HepG2 (cell line): ENCODE results near the gene STKLD1. TPM values are rescaled to one million over a fixed set of nuclear protein-coding genes. Genes with fewer than 3 reads are reported as not detected.
A peak's percentile ranks its signal among the peaks of the same experiment; 100 is the strongest.

ENCODE experiments used
- ATF6 ChIP-seq: sonication (generic); formaldehyde crosslinking; conservative IDR thresholded peaks from 2 replicates; pipeline ENCODE4 v1.4.0; 2020; ENCODE audit warnings: missing genetic modification reagents
- CHD4 ChIP-seq: fragments of 200-600 bp; sonication (generic); IDR thresholded peaks from 2 replicates; pipeline ENCODE4 v1.7.0; 2017; ENCODE audit warnings: mild to moderate bottlenecking, low read length, borderline replicate concordance
- CSRNP1 ChIP-seq: sonication (generic); formaldehyde crosslinking; IDR thresholded peaks from 2 replicates; pipeline ENCODE4 v1.8.1; 2023; ENCODE audit warnings: mild to moderate bottlenecking, missing genetic modification reagents
- HNF4G ChIP-seq, 2 experiments: sonication (generic) in 1 of 2; formaldehyde crosslinking in 1 of 2; IDR thresholded peaks; 2 replicates each; pipeline versions ENCODE4 v1.4.0 to v1.6.1; 2011 to 2020; ENCODE audit warnings: borderline replicate concordance in 2 of 2, low read depth in 2 of 2, mild to moderate bottlenecking in 2 of 2, low read length in 1 of 2, missing genetic modification reagents in 1 of 2, moderate library complexity in 1 of 2
- NFE2L2 ChIP-seq: fragments of 150-350 bp; IDR thresholded peaks from 2 replicates; pipeline ENCODE4 v1.6.1; 2014; ENCODE audit warnings: low read length
- PBX3 ChIP-seq: sonication (generic); formaldehyde crosslinking; IDR thresholded peaks from 2 replicates; pipeline ENCODE4 v1.8.1; 2023; ENCODE audit warnings: missing genetic modification reagents, inconsistent platforms, borderline replicate concordance
- PHF8 ChIP-seq: sonication (generic); formaldehyde crosslinking; IDR thresholded peaks from 2 replicates; pipeline ENCODE4 v1.5.0; 2020; ENCODE audit warnings: missing genetic modification reagents
- POGZ ChIP-seq: sonication (generic); formaldehyde crosslinking; IDR thresholded peaks from 2 replicates; pipeline ENCODE4 v1.4.0; 2020; ENCODE audit warnings: mild to moderate bottlenecking, missing genetic modification reagents
- PRDM4 ChIP-seq: sonication (generic); formaldehyde crosslinking; IDR thresholded peaks from 2 replicates; pipeline ENCODE4 v1.9.0; 2021; ENCODE audit warnings: missing genetic modification reagents, borderline replicate concordance
- SRY ChIP-seq: sonication (generic); formaldehyde crosslinking; IDR thresholded peaks from 2 replicates; pipeline ENCODE4 v1.8.0; 2022; ENCODE audit warnings: mild to moderate bottlenecking, missing genetic modification reagents
- TBL1XR1 ChIP-seq: fragments of 150-350 bp; IDR thresholded peaks from 2 replicates; pipeline ENCODE4 v1.6.1; 2014; ENCODE audit warnings: borderline replicate concordance, low read length; ENCODE audit not compliant: partially characterized antibody
- U2AF1 ChIP-seq: fragments of 200-400 bp; formaldehyde crosslinking; optimal IDR thresholded peaks from 2 replicates; pipeline ENCODE3; 2017; ENCODE audit warnings: mild to moderate bottlenecking, low read depth, low read length
- ZFAT ChIP-seq: sonication (generic); formaldehyde crosslinking; conservative IDR thresholded peaks from 2 replicates; pipeline ENCODE4 v1.8.1; 2023; ENCODE audit warnings: missing genetic modification reagents, inconsistent platforms
- ZHX1 ChIP-seq: sonication (generic); formaldehyde crosslinking; IDR thresholded peaks from 2 replicates; pipeline ENCODE4 v1.8.1; 2022; ENCODE audit warnings: low read depth, mild to moderate bottlenecking, missing genetic modification reagents
- ZMYM4 ChIP-seq: sonication (generic); formaldehyde crosslinking; IDR thresholded peaks from 2 replicates; pipeline ENCODE4 v1.8.1; 2023; ENCODE audit warnings: mild to moderate bottlenecking, missing genetic modification reagents
- ZNF180 ChIP-seq: sonication (generic); formaldehyde crosslinking; IDR thresholded peaks from 2 replicates; pipeline ENCODE4 v1.4.0; 2020; ENCODE audit warnings: low read depth, missing genetic modification reagents, borderline replicate concordance
- ZNF24 ChIP-seq: fragments of 450-650 bp; IDR thresholded peaks from 2 replicates; pipeline ENCODE4 v1.6.1; 2017; ENCODE audit warnings: antibody characterized with exemption, mild to moderate bottlenecking
- polyA plus RNA-seq, 8 experiments: library from polyadenylated mRNA; depleted of rRNA in 3 of 8; stranded (reverse) in 7 of 8; unstranded in 1 of 8; fragments of >200 nt; fragmentation: Illumina TruSeq in 4 of 8; extraction: Trizol in 4 of 8; gene quantifications; 2 replicates each; pipeline versions ENCODE4 v1.2.1 to v1.2.3, GENCODE V29; 2011 to 2016; ENCODE audit warnings: low read depth in 4 of 8, missing spikeins in 1 of 8, mixed read lengths in 1 of 8; ENCODE audit not compliant: insufficient read depth in 1 of 8
- total RNA-seq, 5 experiments: library from RNA; depleted of rRNA; stranded (reverse); fragments of >200 nt; fragmentation: Illumina TruSeq; extraction: Trizol; gene quantifications; 2 replicates each; pipeline ENCODE4 v1.2.3, GENCODE V29; 2016; ENCODE audit warnings: low read depth in 1 of 5

The STKLD1 gene
- total and polyA plus RNA-seq, 2 of the 13 experiments (the other 11 are each of a cell fraction or from before 2014, with no cell fraction given): 1.5 to 2.2 TPM

GRCh38 chr9:133375116-133375723 is 946 bp upstream of the STKLD1 start (continued):
- TF ChIP-seq PBX3 (CRISPR knock-in tag) (no peak), HNF4G (IDR thresholded peaks at IDR 0.05; ENCODE audit: borderline replicate concordance, low read depth, low read length) (peak; percentile 86), HNF4G (CRISPR knock-in tag; IDR thresholded peaks at IDR 0.05; ENCODE audit: borderline replicate concordance, low read depth) (no peak), ZHX1 (CRISPR knock-in tag) (no peak), CHD4 (no peak), ZMYM4 (CRISPR knock-in tag) (peak; percentile 51; the same call in 1 of the 2 replicates), TBL1XR1 (no peak), ZNF24 (no peak), ATF6 (CRISPR knock-in tag) (no peak), ZNF180 (CRISPR knock-in tag) (no peak), ZFAT (no peak; the same call in 1 of the 2 replicates), POGZ (CRISPR knock-in tag) (no peak), NFE2L2 (no peak), SRY (CRISPR knock-in tag) (no peak), CSRNP1 (CRISPR knock-in tag) (peak; percentile 75; the same call in 1 of the 2 replicates), PRDM4 (CRISPR knock-in tag) (no peak), PHF8 (CRISPR knock-in tag) (peak; percentile 24), U2AF1 (no peak)
